Keratinocyte (primary cell): ENCODE results near the gene PACSIN2. TPM values are rescaled to one million over a fixed set of nuclear protein-coding genes. Genes with fewer than 3 reads are reported as not detected.
"Not testable (repeated sequence)": the region's sequence is repeated elsewhere in the genome, so short reads cannot be mapped to it uniquely, and the experiment has no call there.

ENCODE experiments used
- DNase-seq: peaks from one replicate; pipeline ENCODE4 v3.0.0-alpha.2; 2011; ENCODE audit warnings: low read depth, missing footprints, low spot score
- FAIRE-seq: peaks from 2 replicates; lab custom pipeline; 2011; peaks lifted over from hg19 to GRCh38; lab: Jason Lieb, UNC
- H2AFZ ChIP-seq: 2 replicates; pipeline ENCODE4 v1.6.0; 2012; ENCODE audit warnings: low read length, control low read depth, inconsistent platforms; ENCODE audit not compliant: control insufficient read depth
- H3K27ac ChIP-seq: 2 replicates; pipeline ENCODE4 v1.5.1; 2011; ENCODE audit warnings: low read length; ENCODE audit not compliant: control insufficient read depth, insufficient read depth
- H3K27me3 ChIP-seq: 3 replicates; pipeline ENCODE4 v1.6.0; 2011; ENCODE audit warnings: low read length; ENCODE audit not compliant: control insufficient read depth, insufficient read depth; ENCODE audit errors: extremely low read depth
- H3K36me3 ChIP-seq, 2 experiments: 2 replicates in 1 of 2; 3 replicates in 1 of 2; pipeline ENCODE4 v1.5.1; 2011; ENCODE audit warnings: low read length in 2 of 2, mild to moderate bottlenecking in 1 of 2; ENCODE audit not compliant: control insufficient read depth in 2 of 2, insufficient read depth in 2 of 2; ENCODE audit errors: extremely low read depth in 1 of 2
- H3K4me1 ChIP-seq: 3 replicates; pipeline ENCODE4 v1.5.1; 2011; ENCODE audit warnings: low read length; ENCODE audit not compliant: control insufficient read depth, insufficient read depth; ENCODE audit errors: extremely low read depth
- H3K4me2 ChIP-seq: 3 replicates; pipeline ENCODE4 v1.6.0; 2011; ENCODE audit warnings: low read depth, low read length; ENCODE audit not compliant: control insufficient read depth, insufficient read depth; ENCODE audit errors: extremely low read depth
- H3K4me3 ChIP-seq, 3 experiments: fragments of 200-600 bp in 1 of 3; sonication (generic) in 1 of 3; 2 replicates in 2 of 3; 3 replicates in 1 of 3; pipeline ENCODE4 v1.5.1; 2011 to 2016; ENCODE audit warnings: low read length in 3 of 3, mild to moderate bottlenecking in 3 of 3, control low read depth in 2 of 3, inconsistent platforms in 1 of 3, low read depth in 1 of 3, mixed read lengths in 1 of 3, mixed run types in 1 of 3, moderate library complexity in 1 of 3; ENCODE audit not compliant: control insufficient read depth in 2 of 3, insufficient read depth in 2 of 3; ENCODE audit errors: extremely low read depth in 1 of 3
- H3K79me2 ChIP-seq: 2 replicates; pipeline ENCODE4 v1.6.0; 2012; ENCODE audit warnings: low read length; ENCODE audit not compliant: control insufficient read depth, insufficient read depth
- H3K9ac ChIP-seq: 3 replicates; pipeline ENCODE4 v1.6.0; 2011; ENCODE audit warnings: low read length; ENCODE audit not compliant: control insufficient read depth, insufficient read depth; ENCODE audit errors: extremely low read depth
- H3K9me1 ChIP-seq: 3 replicates; pipeline ENCODE4 v1.6.0; 2011; ENCODE audit warnings: low read length; ENCODE audit not compliant: control insufficient read depth, insufficient read depth; ENCODE audit errors: extremely low read depth
- H3K9me3 ChIP-seq: 2 replicates; pipeline ENCODE4 v1.5.1; 2012; ENCODE audit warnings: low read depth, low read length; ENCODE audit not compliant: control insufficient read depth
- H4K20me1 ChIP-seq: 3 replicates; pipeline ENCODE4 v1.6.0; 2011; ENCODE audit warnings: low read length; ENCODE audit not compliant: control insufficient read depth, insufficient read depth; ENCODE audit errors: extremely low read depth
- EZH2 ChIP-seq: IDR thresholded peaks from one replicate; pipeline ENCODE4 v1.6.1; 2012; ENCODE audit warnings: inconsistent platforms, mild to moderate bottlenecking, low read length, moderate library complexity
- dilution Hi-C: fragments of 300-500 bp; cut with MboI; formaldehyde crosslinking; loops from one replicate; pipeline ENCODE4 v1.7.0; 2020; ENCODE audit warnings: low sequenced_read_pairs; ENCODE audit not compliant: extremely low pct_ligation_motif_present
- polyA plus RNA-seq, 5 experiments: library from polyadenylated mRNA; depleted of rRNA in 3 of 5; stranded (reverse) in 3 of 5; stranded (forward) in 1 of 5; unstranded in 1 of 5; fragments of >200 nt; gene quantifications; 1 replicate in 1 of 5; 2 replicates in 3 of 5; 3 replicates in 1 of 5; pipeline versions ENCODE4 v1.2.1 to v1.2.3, GENCODE V29; 2011 to 2012; ENCODE audit warnings: missing spikeins in 2 of 5, low read depth in 1 of 5, low replicate concordance in 1 of 5
- TF ChIP-seq, protein P1 (sequence below), 3 experiments: IDR thresholded peaks in 1 of 3; conservative IDR thresholded peaks in 1 of 3; optimal IDR thresholded peaks in 1 of 3; 2 replicates in 2 of 3; 3 replicates in 1 of 3; pipeline versions ENCODE3 to v1.5.1; 2011; ENCODE audit warnings: low read length in 3 of 3, mild to moderate bottlenecking in 3 of 3, moderate library complexity in 2 of 3, control low read depth in 1 of 3, inconsistent platforms in 1 of 3; ENCODE audit not compliant: insufficient read depth in 2 of 3; ENCODE audit errors: extremely low read depth in 1 of 3

Gene PACSIN2
- polyA plus RNA-seq, 1 donor (not counting 4 experiments of a cell fraction or from before 2014, with no cell fraction given): 55.5 TPM

DNA sequence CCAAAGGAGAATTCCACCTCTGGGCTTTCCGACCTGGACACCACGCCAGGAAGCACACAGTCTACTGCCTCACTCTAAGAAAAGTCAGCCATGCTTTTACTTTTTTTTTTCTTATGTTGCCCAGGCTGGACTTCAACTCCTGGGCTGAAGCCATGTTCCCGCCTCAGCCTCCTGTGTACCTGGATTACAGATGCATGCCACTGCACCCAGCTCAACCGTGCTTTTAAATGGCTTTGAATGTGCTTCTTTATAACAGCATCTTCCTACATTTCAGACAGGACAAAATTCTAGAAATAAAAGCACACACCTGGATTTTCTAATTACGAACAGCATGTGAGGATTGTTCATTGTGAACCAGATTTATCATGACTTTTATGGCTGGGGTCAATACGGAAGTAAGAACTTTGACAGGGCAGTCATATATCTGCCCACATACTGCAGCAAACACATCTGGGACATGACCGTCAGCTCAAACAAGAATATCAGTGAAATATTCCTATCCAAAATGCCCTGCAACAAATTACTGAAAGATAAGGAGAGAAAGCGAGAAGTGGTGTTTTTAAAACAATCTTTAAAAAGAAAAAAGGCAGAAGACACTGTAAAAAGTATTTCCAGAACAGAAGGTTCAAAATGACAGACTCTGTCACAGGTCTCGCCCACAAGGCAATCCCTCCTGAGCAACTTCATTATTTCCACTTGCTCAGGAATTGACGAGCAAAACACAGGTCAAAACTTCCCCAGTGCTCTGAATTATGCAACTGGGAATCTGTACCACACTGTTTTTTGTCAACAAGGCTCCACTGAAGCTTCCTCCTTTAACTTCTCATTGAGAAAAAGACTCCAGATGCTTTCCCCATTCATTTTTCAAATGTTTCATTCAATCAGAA lies 42.1 kb downstream of the PACSIN2 start:
- Histone ChIP-seq H3K79me2 (peaks cover 74% of the 10 kb centered on the region), H4K20me1 (peaks cover 15% of the 10 kb centered on the region), H3K9ac (no peak overlapping the region), H3K9me3 (no peaks in the 10 kb centered on the region), H3K27me3 (no peaks in the 10 kb centered on the region), H3K4me1 (peaks cover 17% of the 10 kb centered on the region), H2AFZ (no peak overlapping the region), H3K27ac (no peak overlapping the region), H3K9me1 (peaks cover 3% of the 10 kb centered on the region), H3K36me3 (no peaks in the 10 kb centered on the region), H3K4me3 (no peak overlapping the region), H3K4me2 (no peak overlapping the region)
- dilution Hi-C loops: no loop called here
- DNase-seq: no peak
- no peak for TF ChIP-seq EZH2
- TF ChIP-seq, protein P1, sequence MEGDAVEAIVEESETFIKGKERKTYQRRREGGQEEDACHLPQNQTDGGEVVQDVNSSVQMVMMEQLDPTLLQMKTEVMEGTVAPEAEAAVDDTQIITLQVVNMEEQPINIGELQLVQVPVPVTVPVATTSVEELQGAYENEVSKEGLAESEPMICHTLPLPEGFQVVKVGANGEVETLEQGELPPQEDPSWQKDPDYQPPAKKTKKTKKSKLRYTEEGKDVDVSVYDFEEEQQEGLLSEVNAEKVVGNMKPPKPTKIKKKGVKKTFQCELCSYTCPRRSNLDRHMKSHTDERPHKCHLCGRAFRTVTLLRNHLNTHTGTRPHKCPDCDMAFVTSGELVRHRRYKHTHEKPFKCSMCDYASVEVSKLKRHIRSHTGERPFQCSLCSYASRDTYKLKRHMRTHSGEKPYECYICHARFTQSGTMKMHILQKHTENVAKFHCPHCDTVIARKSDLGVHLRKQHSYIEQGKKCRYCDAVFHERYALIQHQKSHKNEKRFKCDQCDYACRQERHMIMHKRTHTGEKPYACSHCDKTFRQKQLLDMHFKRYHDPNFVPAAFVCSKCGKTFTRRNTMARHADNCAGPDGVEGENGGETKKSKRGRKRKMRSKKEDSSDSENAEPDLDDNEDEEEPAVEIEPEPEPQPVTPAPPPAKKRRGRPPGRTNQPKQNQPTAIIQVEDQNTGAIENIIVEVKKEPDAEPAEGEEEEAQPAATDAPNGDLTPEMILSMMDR (optimal IDR thresholded peaks at IDR 0.05 in 1 of 3, IDR thresholded peaks at IDR 0.05 in 1 of 3, conservative IDR thresholded peaks at IDR 0.05 in 1 of 3; ENCODE audit: extremely low read depth in 1 of 3, insufficient read depth in 2 of 3, low read length in 3 of 3): no peak
- FAIRE-seq: no peak

DNA sequence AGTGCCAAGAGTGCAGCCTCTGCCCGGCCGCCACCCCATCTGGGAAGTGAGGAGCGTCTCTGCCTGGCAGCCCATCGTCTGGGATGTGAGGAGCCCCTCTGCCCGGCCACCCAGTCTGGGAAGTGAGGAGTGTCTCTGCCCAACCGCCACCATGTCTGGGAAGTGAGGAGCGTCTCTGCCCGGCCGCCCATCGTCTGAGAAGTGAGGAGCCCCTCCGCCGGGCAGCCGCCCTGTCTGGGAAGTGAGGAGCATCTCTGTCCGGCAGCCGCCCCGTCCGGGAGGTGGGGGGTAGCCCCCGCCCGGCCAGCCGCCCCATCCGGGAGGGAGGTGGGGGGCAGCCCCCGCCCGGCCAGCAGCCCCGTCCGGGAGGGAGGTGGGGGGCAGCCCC lies 43.5 kb downstream of the PACSIN2 start:
- FAIRE-seq, H3K9ac ChIP-seq: not testable (repeated sequence)

More for the DNA sequence above, 43.5 kb downstream of the PACSIN2 start:
- peaks cover 13% of the 10 kb centered on the region for H4K20me1 ChIP-seq
- H3K36me3 ChIP-seq, H2AFZ ChIP-seq, H3K27me3 ChIP-seq, H3K4me3 ChIP-seq, DNase-seq, H3K4me2 ChIP-seq, H3K9me1 ChIP-seq, H3K9me3 ChIP-seq, H3K27ac ChIP-seq, dilution Hi-C loops: not testable (repeated sequence)
- H3K79me2 ChIP-seq: peaks cover 68% of the 10 kb centered on the region
- peaks cover 13% of the 10 kb centered on the region for H3K4me1 ChIP-seq
